Panc1 (cell line): ENCODE data around the gene COL6A3. TPM values are rescaled to one million over a fixed set of nuclear protein-coding genes. Genes with fewer than 3 reads are reported as not detected.

Experiments
- ATAC-seq: fragments of 200-7000 bp; cut with Tn5 transposase; 2 replicates; pipeline ENCODE4 v1.9.1; 2020; ENCODE audit warnings: mild to moderate bottlenecking, moderate library complexity
- BruUV-seq: library from RNA; stranded (reverse); fragments of 400-500 nt; replicated peaks from 2 replicates; lab custom pipeline; 2021; lab: Mats Ljungman, UMichigan
- CTCF ChIA-PET: fragments of 300-600 bp; sonication (Branson Sonifier 250); formaldehyde crosslinking; loops from one replicate; lab custom pipeline; 2022; ENCODE audit warnings: antibody characterized with exemption; lab: Charles Lee
- POLR2A ChIA-PET: fragments of 300-600 bp; sonication (Branson Sonifier 250); formaldehyde crosslinking; loops from one replicate; lab custom pipeline; 2022; ENCODE audit warnings: antibody characterized with exemption; lab: Charles Lee
- DNase-seq: peaks from one replicate; pipeline ENCODE4 v3.0.0-alpha.2; 2010; ENCODE audit warnings: low read depth, low spot score
- H3K27ac ChIP-seq: 2 replicates; pipeline ENCODE4 v1.5.1; 2011; ENCODE audit warnings: mild to moderate bottlenecking, low read length, inconsistent platforms
- H3K27me3 ChIP-seq: fragments of 200-500 bp; sonication (Bioruptor generic); 2 replicates; pipeline ENCODE4 v1.6.0; 2014; ENCODE audit warnings: low read length, inconsistent platforms; ENCODE audit not compliant: control insufficient read depth, insufficient read depth
- H3K36me3 ChIP-seq: fragments of 200-500 bp; sonication (Bioruptor generic); 2 replicates; pipeline ENCODE4 v1.5.1; 2014; ENCODE audit warnings: inconsistent platforms, mild to moderate bottlenecking, low read length, moderate library complexity; ENCODE audit not compliant: control insufficient read depth, insufficient read depth
- H3K4me1 ChIP-seq: 2 replicates; pipeline ENCODE4 v1.5.1; 2011; ENCODE audit warnings: inconsistent platforms, mild to moderate bottlenecking, low read length, moderate library complexity; ENCODE audit not compliant: control insufficient read depth, insufficient read depth
- H3K4me3 ChIP-seq, 2 experiments: 2 replicates each; pipeline ENCODE4 v1.5.1; 2011 to 2012; ENCODE audit warnings: low read depth in 2 of 2, low read length in 2 of 2, mild to moderate bottlenecking in 2 of 2, inconsistent platforms in 1 of 2, moderate library complexity in 1 of 2
- H3K9me3 ChIP-seq: fragments of 200-500 bp; sonication (Bioruptor generic); 2 replicates; pipeline ENCODE4 v1.5.1; 2014; ENCODE audit warnings: low read depth, mild to moderate bottlenecking, inconsistent platforms, low read length, moderate library complexity; ENCODE audit not compliant: control insufficient read depth, insufficient read depth
- CTCF ChIP-seq: fragments of 450-650 bp; IDR thresholded peaks from 2 replicates; pipeline ENCODE4 v1.5.1; 2017; ENCODE audit warnings: mild to moderate bottlenecking
- POLR2AphosphoS5 ChIP-seq: IDR thresholded peaks from 2 replicates; pipeline ENCODE4 v1.6.1; 2012; ENCODE audit warnings: mild to moderate bottlenecking, low read depth, low read length, moderate library complexity
- REST ChIP-seq, 2 experiments: IDR thresholded peaks; 2 replicates each; pipeline ENCODE4 v1.6.1; 2011 to 2012; ENCODE audit warnings: low read depth in 2 of 2, control low read depth in 1 of 2, low read length in 1 of 2, mild to moderate bottlenecking in 1 of 2, moderate library complexity in 1 of 2; ENCODE audit not compliant: insufficient read depth in 1 of 2
- SIN3A ChIP-seq: IDR thresholded peaks from 2 replicates; pipeline ENCODE4 v1.6.1; 2012; ENCODE audit warnings: low read depth, mild to moderate bottlenecking, low read length, moderate library complexity, borderline replicate concordance; ENCODE audit not compliant: insufficient read depth
- TCF7L2 ChIP-seq: IDR thresholded peaks from 2 replicates; pipeline ENCODE4 v1.6.1; 2011; ENCODE audit warnings: mild to moderate bottlenecking, low read depth, low read length, inconsistent platforms
- in situ Hi-C: cut with HindIII; loops from 2 replicates; pipeline ENCODE4 v1.10.0; 2016; ENCODE audit warnings: low sequenced_read_pairs, low pct_unique_long_range_greater_than_20kb
- intact Hi-C: fragments of 100-400 bp; cut with micrococcal nuclease; formaldehyde crosslinking; loops from one replicate; pipeline ENCODE4 v1.10.0; 2022; ENCODE audit not compliant: unreplicated experiment
- total RNA-seq: library from RNA; stranded (reverse); gene quantifications from one replicate; pipeline ENCODE4 v1.2.1, GENCODE V29; 2021; ENCODE audit not compliant: unreplicated experiment

Gene COL6A3
- total RNA-seq, 1 experiment from 2014 or later = 0.69 TPM

GRCh38 chr2:237344942-237345341 is 69.0 kb downstream of the COL6A3 start:
- H3K27me3 ChIP-seq = no peaks in the 10 kb centered on the region
- CTCF ChIA-PET = no interaction called here
- intact Hi-C loops (no loop called here), in situ Hi-C loops (no loop called here)
- no peaks in the 10 kb centered on the region for H3K4me1 ChIP-seq
- no peak for ATAC-seq
- H3K36me3 ChIP-seq = no peaks in the 10 kb centered on the region
- no peak for DNase-seq
- H3K9me3 ChIP-seq = no peaks in the 10 kb centered on the region
- POLR2A ChIA-PET = no interaction called here
- H3K4me3 ChIP-seq = no peak overlapping the region
- TF ChIP-seq POLR2AphosphoS5 = no peak
- TF ChIP-seq CTCF = no peak
- no peak overlapping the region for H3K27ac ChIP-seq
- no TSS peak for BruUV-seq

GRCh38 chr2:237343993-237344392 is 70.0 kb downstream of the COL6A3 start:
- ChIA-PET POLR2A (interaction anchor here (0.7 kb wide), 1 partner anchor 10 kb away, joined by 3 read pairs; no protein-coding TSS in a partner anchor), CTCF (no interaction called here)
- TF ChIP-seq POLR2AphosphoS5 (no peak), CTCF (no peak), REST (IDR thresholded peaks at IDR 0.05; ENCODE audit: insufficient read depth in 1 of 2, low read depth in 2 of 2, low read length in 1 of 2) (no peak), TCF7L2 (no peak)
- ATAC-seq = no peak
- H3K36me3 ChIP-seq = no peaks in the 10 kb centered on the region
- H3K27ac ChIP-seq = no peak overlapping the region
- H3K4me3 ChIP-seq = no peak overlapping the region
- no peak for DNase-seq
- no peaks in the 10 kb centered on the region for H3K4me1 ChIP-seq
- in situ Hi-C loops = no loop called here
- intact Hi-C loops = no loop called here
- no peaks in the 10 kb centered on the region for H3K27me3 ChIP-seq
- BruUV-seq = no TSS peak
- H3K9me3 ChIP-seq = no peaks in the 10 kb centered on the region

GRCh38 chr2:237341872-237342271 is 72.1 kb downstream of the COL6A3 start:
- ChIA-PET POLR2A (no interaction called here), CTCF (no interaction called here)
- no peak for DNase-seq
- Histone ChIP-seq H3K27me3 (no peaks in the 10 kb centered on the region), H3K9me3 (no peaks in the 10 kb centered on the region), H3K4me3 (no peak overlapping the region), H3K36me3 (no peaks in the 10 kb centered on the region), H3K27ac (no peak overlapping the region), H3K4me1 (no peaks in the 10 kb centered on the region)
- in situ Hi-C loops = no loop called here
- no peak for ATAC-seq
- TF ChIP-seq POLR2AphosphoS5 (no peak), SIN3A (no peak), TCF7L2 (no peak), CTCF (no peak), REST (IDR thresholded peaks at IDR 0.05; ENCODE audit: insufficient read depth in 1 of 2, low read depth in 2 of 2, low read length in 1 of 2) (no peak)
- intact Hi-C loops = no loop called here
- no TSS peak for BruUV-seq
